ES-I3 (cell line): Measurements from ENCODE around the gene ELP6.

Experiments
- H3K36me3 ChIP-seq: 2 replicates; pipeline ENCODE4 v1.6.1; 2013; ENCODE audit warnings: mild to moderate bottlenecking, low read length, control low read depth, moderate library complexity; ENCODE audit not compliant: insufficient read depth
- H3K4me1 ChIP-seq: 2 replicates; pipeline ENCODE4 v1.6.1; 2013; ENCODE audit warnings: mild to moderate bottlenecking, control low read depth, low read length; ENCODE audit not compliant: insufficient read depth
- H3K9ac ChIP-seq: 2 replicates; pipeline ENCODE4 v1.6.1; 2013; ENCODE audit warnings: low read depth, mild to moderate bottlenecking, low read length, moderate library complexity
- H3K9me3 ChIP-seq: 2 replicates; pipeline ENCODE4 v1.6.1; 2013; ENCODE audit warnings: mild to moderate bottlenecking, low read length, moderate library complexity; ENCODE audit not compliant: control insufficient read depth, insufficient read depth

The ELP6 gene

GRCh38 chr3:47513125-47513929 lies at the start of gene ELP6:
ELP6 (minus strand) TSS chr3:47513712; CDS start chr3:47513590, 122 bp downstream.
- peak within 1 kb of the TSS; percentile 76 for H3K9ac ChIP-seq
- no peaks in the 10 kb centered on the region for H3K9me3 ChIP-seq
- peaks cover 12% of the 10 kb centered on the region for H3K36me3 ChIP-seq
- no peaks in the 10 kb centered on the region for H3K4me1 ChIP-seq

GRCh38 chr3:47556351-47556750 lies 42.8 kb upstream of the ELP6 start:
- no peaks in the 10 kb centered on the region for H3K36me3 ChIP-seq
- H3K9me3 ChIP-seq, result no peaks in the 10 kb centered on the region
- no peaks in the 10 kb centered on the region for H3K4me1 ChIP-seq
- H3K9ac ChIP-seq, result no peak overlapping the region

DNA sequence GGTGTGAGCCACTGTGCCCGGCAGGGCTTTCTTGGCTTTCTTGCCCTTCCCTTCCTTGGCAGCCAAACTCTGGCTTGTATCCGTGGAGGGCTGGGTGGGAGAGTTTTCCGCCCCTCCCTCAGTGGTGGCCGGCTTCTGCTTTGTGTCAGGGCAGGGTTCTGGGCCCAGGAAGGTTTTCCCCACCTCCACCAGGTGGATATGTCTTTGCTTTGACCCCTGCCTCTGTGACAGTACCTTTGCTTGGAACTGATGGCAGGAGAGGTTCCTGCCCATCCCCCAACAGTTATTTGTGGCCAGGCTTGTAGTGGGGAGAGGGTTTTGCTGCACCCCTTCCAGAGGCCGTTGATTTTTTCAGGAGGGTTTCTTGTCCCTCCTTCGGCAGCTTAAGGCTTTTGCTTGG lies 40.8 kb upstream of the ELP6 start:
- Histone ChIP-seq H3K9me3 (no peaks in the 10 kb centered on the region), H3K9ac (no peak overlapping the region), H3K4me1 (no peaks in the 10 kb centered on the region), H3K36me3 (no peaks in the 10 kb centered on the region)

- Histone ChIP-seq H3K9me3 (no peaks in the 10 kb centered on the region), H3K9ac (no peak overlapping the region), H3K4me1 (no peaks in the 10 kb centered on the region), H3K36me3 (no peaks in the 10 kb centered on the region)
Observed at GRCh38 chr3:47553407-47553806, 39.9 kb upstream of the ELP6 start.

DNA sequence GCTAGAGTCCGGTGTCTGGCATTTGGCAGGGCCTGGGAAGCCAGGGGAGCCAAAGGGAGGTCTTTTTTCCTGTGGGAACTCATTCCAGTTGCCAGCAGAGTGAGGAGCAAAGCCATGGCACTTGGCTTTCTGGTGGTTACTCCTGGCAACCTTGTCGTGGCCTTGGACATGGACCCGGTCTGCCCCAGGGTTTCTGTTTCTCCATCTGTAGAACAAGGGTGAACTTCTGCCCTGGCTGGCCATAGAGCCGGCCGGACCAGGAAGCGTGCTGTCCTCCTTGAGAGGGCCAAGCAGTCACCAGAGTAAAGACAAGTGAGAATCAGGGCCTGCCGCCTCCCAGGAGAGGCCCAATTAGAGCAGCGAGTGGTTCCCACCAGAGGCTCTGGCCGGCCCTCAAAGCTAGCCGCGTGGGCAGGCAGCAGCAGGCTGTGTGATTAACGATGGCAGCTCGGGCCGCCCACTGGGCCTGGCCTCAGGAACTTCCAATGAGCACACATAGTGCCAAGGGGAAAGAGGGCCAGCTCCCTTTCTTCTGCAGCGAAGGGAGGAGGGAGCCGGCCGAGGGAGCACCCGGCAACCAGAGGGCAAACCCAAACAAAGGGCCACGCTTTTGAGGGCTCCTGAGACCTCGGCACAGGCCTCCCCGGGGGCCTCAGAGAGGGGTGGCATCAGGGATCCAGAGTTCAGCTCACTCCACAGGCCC lies 29.1 kb upstream of the ELP6 start:
- Histone ChIP-seq H3K9me3 (no peaks in the 10 kb centered on the region), H3K9ac (no peak overlapping the region), H3K4me1 (no peaks in the 10 kb centered on the region), H3K36me3 (no peaks in the 10 kb centered on the region)

DNA sequence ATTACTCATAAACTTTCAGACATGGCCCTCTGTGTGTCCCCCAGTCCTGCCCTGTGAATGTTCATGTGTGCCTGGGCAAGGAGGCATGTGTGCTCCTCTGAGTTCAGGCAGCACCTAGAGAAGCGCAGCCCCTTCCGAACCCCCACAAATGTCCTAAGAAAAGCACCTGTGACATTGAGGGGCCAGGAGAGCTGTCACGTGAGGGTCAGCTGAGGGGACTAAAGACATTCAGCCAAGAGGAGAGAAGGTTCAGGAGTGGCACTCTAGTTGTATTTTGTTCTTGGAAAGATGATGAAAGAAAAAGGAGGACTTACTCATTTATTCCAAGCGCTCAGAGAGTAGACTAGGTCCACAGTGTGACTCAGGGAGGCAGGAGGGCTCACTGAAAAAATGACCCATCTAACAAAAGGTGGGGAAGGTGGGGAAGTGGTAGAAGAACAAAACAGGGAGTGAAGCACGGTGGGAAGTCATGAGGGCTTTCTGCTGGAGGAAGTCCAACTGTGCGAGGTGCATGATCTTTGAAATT lies 28.1 kb upstream of the ELP6 start:
- H3K4me1 ChIP-seq, result no peaks in the 10 kb centered on the region
- no peak overlapping the region for H3K9ac ChIP-seq

GRCh38 chr3:47540281-47540680 lies 26.8 kb upstream of the ELP6 start:
- no peaks in the 10 kb centered on the region for H3K4me1 ChIP-seq

More for the DNA sequence above, 28.1 kb upstream of the ELP6 start:
- Histone ChIP-seq H3K36me3 (no peaks in the 10 kb centered on the region), H3K9me3 (no peaks in the 10 kb centered on the region)

GRCh38 chr3:47536967-47537366 lies 23.5 kb upstream of the ELP6 start:
- Histone ChIP-seq H3K4me1 (no peaks in the 10 kb centered on the region), H3K9ac (no peak overlapping the region), H3K36me3 (no peaks in the 10 kb centered on the region), H3K9me3 (no peaks in the 10 kb centered on the region; the same call in 1 of the 2 replicates)

More at GRCh38 chr3:47540281-47540680, 26.8 kb upstream of the ELP6 start:
- Histone ChIP-seq H3K9me3 (no peaks in the 10 kb centered on the region), H3K36me3 (no peaks in the 10 kb centered on the region), H3K9ac (no peak overlapping the region)

- Histone ChIP-seq H3K9me3 (no peaks in the 10 kb centered on the region; the same call in 1 of the 2 replicates), H3K4me1 (no peaks in the 10 kb centered on the region), H3K9ac (no peak overlapping the region), H3K36me3 (no peaks in the 10 kb centered on the region)
Observed at GRCh38 chr3:47536221-47536891, 22.8 kb upstream of the ELP6 start.

DNA sequence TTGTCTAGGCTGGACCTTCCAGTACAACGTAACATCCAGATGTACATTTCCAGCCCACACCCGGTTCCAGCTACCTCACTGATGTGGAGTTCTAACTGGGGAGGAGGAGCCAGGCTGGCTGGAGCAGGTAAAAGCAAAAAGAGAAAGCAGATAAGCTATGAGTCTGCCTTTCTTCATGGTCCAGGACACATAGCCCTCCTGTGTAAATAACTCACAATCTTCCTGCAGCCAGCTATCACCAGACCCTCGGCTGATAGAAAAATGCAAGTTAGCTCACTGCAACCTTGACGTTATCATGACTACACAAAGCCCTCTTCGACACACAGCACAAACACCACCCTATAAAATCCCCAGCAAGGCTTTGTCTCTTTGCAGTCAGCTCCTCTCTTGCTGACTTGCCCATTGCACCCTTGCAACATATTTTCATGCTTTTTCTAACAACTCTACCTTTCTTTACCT lies 20.5 kb upstream of the ELP6 start:
- H3K9ac ChIP-seq, result no peak overlapping the region
- no peaks in the 10 kb centered on the region; the same call in 1 of the 2 replicates for H3K9me3 ChIP-seq
- H3K36me3 ChIP-seq, result no peaks in the 10 kb centered on the region
- H3K4me1 ChIP-seq, result no peaks in the 10 kb centered on the region

DNA sequence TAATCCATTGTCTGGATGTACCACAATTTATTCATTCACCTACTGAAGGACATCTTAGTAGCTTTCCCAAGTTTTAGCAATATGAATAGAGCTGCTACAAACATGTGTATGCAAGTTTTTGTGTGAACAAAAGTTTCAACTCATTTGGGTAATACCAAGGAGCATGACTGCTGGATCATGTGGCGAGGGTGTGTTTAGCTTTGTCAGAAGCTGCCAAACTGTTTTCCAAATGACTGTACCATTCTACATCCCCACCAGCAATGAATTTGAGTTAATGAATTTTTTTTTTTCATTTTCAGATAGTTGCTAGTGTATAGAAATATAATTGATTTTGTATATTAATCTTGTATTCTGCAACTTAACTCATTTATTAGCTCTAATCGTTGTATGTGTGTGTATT lies 20.0 kb upstream of the ELP6 start:
- H3K9ac ChIP-seq, result no peak overlapping the region
- H3K36me3 ChIP-seq, result no peaks in the 10 kb centered on the region
- no peaks in the 10 kb centered on the region; the same call in 1 of the 2 replicates for H3K9me3 ChIP-seq

DNA sequence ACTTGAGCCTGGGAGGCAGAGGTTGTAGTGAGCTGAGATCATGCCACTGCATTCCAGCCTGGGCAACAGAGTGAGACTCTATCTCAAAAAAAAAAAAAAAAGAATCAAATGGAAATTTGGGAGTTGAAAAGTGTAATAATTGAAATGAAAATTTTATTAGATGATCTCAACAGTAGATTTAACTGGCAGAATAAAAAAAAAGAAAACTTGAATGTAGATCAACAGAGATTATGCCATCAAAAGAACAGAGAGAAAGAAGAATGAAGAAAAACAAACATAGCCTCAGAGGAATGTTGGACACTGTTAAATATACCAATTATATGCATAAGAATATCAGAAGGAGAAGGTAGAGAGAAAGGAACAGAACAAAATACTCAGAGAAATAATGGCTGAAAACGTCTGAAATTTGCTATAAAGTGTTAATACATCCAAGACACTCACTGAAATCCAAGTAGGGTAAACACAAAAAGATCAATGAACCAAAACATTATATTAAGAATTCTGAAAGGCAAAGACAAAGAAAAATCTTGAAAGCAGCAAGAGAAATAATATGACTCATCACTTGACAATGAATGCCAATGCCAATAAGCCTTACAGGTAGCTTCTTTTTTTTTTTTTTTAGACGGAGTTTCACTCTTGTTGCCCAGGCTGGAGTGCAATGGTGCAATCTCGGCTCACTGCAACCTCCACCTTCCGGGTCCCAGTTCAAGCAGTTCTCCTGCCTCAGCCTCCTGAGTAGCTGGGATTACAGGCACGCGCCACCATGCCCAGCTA lies 14.6 kb upstream of the ELP6 start:
- no peaks in the 10 kb centered on the region for H3K4me1 ChIP-seq
- H3K9me3 ChIP-seq, result no peaks in the 10 kb centered on the region
- H3K9ac ChIP-seq, result no peak overlapping the region
- H3K36me3 ChIP-seq, result no peaks in the 10 kb centered on the region

More for the DNA sequence above, 20.0 kb upstream of the ELP6 start:
- H3K4me1 ChIP-seq, result no peaks in the 10 kb centered on the region

DNA sequence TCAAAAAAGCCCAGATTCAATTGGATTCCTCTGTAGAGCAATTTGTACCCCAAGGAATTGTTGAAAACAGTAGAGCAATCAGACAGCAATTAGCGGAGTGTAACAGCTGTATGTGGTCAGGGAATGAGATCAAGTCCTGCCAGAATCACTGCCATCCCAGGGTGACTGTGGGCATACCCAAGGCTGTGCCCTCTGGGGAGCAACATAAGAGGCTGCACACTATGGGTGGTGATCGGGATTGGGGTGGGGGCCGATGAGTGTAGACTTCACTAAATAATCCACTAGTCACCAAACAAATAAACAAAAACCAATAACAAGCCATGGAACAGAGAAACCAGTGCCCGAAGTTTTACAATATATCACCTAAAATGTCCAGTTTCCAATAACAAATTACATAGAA lies 12.1 kb upstream of the ELP6 start:
- Histone ChIP-seq H3K9ac (no peak overlapping the region), H3K4me1 (peaks cover 4% of the 10 kb centered on the region), H3K36me3 (no peaks in the 10 kb centered on the region), H3K9me3 (no peaks in the 10 kb centered on the region)
